GM12872 (cell line): ENCODE results near the gene DPYD.

ENCODE experiments used
- TF ChIP-seq, protein P1 (sequence below): IDR thresholded peaks from 3 replicates; pipeline ENCODE4 v1.5.1; 2011; ENCODE audit warnings: low read depth, mild to moderate bottlenecking, low read length, moderate library complexity; ENCODE audit not compliant: insufficient read depth

Gene DPYD

DNA sequence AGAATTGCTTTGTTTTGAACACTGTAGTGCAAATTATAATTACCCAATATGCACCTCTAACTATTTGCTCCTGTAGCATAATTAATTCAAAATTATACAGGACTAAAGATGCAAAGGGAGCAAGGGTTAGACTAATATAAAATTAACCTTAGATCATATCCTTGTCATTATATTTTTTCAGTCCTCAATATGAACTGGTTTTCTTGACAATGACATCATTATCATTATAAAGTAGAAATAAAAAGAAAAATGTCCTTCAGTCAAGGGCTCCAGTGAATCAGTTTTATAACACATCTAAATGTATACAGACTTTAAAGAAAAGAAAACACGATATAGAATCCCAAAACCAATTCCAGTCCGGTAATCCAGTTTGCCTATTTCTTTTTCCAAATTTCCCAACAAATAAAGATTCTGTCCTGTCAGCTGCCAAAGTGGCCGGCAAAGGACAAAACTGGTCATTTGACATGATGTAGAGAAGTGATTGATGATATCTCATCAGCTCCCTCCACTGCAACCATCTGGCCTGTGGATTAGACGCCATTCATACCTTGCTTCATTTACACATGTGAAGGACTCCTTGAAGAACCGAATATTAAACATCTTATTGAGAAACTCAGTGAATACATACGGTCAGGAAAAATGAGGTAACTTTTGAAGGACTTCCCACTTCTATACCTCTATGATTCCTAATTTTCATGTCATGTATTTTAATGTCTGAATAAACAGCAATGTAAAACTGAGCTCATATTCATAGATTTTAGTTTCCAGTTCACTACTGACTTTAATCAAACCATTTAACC is 15.5 kb downstream of the DPYD start:
- TF ChIP-seq, protein P1, sequence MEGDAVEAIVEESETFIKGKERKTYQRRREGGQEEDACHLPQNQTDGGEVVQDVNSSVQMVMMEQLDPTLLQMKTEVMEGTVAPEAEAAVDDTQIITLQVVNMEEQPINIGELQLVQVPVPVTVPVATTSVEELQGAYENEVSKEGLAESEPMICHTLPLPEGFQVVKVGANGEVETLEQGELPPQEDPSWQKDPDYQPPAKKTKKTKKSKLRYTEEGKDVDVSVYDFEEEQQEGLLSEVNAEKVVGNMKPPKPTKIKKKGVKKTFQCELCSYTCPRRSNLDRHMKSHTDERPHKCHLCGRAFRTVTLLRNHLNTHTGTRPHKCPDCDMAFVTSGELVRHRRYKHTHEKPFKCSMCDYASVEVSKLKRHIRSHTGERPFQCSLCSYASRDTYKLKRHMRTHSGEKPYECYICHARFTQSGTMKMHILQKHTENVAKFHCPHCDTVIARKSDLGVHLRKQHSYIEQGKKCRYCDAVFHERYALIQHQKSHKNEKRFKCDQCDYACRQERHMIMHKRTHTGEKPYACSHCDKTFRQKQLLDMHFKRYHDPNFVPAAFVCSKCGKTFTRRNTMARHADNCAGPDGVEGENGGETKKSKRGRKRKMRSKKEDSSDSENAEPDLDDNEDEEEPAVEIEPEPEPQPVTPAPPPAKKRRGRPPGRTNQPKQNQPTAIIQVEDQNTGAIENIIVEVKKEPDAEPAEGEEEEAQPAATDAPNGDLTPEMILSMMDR, result no peak

DNA sequence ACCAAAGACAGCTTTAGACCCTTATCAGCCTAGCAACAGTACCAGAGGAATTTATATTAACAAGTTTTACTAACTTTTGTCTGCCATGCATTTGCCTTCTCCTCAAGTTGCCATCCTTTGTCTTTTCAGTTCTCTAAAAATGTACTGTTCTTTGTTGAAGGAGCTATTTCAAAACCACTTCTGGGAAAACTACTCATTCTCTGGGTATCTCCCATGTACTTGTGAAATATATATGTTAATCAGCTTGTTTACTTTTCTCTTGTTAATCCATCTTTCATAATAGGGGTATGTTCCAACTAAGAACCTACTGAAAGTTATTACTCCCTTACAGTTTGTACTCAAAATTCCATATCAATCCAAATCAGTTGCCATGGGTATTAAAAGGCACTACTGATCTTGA is 16.3 kb downstream of the DPYD start:
- TF ChIP-seq, protein P1, result no peak

DNA sequence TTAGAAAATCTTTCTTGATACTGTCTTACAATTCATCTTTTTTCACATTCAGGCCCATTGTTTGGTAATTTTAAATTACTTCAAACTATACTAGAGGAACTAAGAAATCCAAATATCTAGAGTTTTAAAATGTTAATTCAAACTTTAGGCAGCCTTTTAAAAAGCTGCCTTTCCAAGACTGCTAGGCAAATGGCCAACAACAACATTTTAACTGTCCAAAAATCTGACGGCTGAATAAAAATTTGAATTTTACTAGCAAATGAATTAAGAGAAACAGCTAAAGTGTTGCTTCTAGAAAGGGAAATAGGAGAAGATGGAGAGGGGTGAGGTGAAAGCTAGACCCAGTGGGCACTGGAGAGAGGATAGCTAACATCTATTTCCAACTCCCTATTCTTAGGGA is 17.2 kb downstream of the DPYD start:
- TF ChIP-seq, protein P1, result no peak

DNA sequence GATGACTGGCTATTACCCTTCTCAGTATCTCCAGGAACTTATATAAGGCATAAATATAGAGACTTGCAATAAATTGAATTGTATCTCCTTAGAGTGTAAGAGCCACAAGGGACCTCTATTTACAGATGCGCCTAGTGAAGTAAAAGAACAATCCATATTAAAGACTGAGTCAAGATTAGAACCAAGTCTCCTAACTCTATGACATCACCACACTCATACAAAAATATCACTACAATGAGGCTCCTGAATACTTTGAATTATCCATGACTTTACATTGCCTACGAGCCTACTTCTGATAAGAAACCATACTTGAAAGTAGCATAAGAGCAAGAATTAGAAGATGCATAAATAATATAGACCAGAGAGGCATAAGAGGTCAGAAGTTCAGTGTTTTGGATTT is 18.8 kb downstream of the DPYD start:
- TF ChIP-seq, protein P1, result no peak

DNA sequence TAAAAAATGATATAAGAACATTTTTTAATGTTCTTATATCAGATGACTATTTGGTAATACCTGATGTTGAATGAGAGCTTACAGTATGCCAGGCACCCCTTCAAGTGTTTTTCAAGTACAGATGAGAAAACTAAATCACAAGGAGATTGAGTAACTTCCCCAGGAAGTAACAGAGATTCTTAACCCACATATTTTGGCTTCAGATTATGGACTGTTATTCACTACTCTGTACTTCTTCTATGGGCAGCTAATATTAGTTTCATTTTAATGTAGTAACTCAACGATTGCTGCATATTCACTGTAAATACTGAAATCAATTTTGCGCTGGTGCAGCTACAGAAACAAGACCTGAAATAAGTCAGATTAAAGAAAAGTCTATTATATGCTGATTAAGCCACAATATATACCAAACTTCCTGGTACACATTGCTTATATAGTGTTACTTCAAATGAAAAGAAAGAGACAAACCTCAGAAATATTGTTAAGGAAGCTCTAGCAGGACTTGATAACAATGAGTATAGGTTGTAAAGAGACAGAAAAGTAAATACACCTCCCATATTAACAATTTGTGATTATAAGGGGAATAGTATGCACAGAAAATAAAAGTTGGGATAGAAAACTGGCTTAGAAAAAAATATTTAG is 19.7 kb downstream of the DPYD start:
- TF ChIP-seq, protein P1, result no peak

DNA sequence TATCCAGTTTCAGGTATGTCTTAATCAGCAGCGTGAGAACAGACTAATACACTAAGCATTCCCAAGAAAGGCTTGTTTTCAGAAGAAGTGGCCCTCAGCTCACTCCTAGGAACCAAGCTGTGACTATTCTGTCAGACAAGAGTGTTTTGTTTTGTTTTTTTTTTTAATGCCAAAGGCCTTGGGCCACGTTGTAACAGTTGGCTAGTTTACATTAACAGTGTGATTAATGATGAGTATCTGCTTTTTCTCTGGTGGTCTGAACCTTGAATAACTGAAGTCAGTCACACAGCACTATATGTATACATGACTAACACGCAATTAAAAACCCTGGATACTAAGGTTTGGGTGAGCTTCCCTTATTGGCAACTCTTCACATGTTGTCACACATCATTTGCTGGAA is 21.9 kb downstream of the DPYD start:
- TF ChIP-seq, protein P1, result no peak

DNA sequence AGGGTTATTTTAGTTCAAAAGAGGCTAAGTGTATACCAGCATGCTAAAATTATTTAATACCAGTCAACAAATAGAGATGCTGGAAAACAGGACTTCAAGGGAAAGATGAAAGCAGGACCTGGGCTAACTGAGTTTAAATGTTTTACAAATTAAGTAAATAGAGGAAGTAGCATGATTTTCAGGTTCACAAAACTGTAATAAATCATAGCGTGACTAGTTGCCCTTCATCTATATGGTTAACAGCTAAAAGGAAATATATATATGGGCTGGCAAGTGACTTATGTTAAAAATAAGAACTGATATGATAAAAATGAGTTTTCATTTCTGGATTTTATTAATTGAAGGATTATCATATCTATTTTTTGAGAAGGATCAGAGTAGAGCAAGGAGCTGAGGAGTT is 25.6 kb downstream of the DPYD start:
- TF ChIP-seq, protein P1, result no peak
